HG02885 (cell line): ENCODE results near the gene NGDN.
"Not testable (repeated sequence)": the region's sequence is repeated elsewhere in the genome, so short reads cannot be mapped to it uniquely, and the experiment has no call there.

Experiments used
- ATAC-seq: cut with Tn5 transposase; IDR thresholded peaks from one replicate; pipeline ENCODE4 v1.9.1; 2021; ENCODE audit warnings: mild to moderate bottlenecking; ENCODE audit not compliant: unreplicated experiment, poor library complexity

The NGDN gene, protein sequence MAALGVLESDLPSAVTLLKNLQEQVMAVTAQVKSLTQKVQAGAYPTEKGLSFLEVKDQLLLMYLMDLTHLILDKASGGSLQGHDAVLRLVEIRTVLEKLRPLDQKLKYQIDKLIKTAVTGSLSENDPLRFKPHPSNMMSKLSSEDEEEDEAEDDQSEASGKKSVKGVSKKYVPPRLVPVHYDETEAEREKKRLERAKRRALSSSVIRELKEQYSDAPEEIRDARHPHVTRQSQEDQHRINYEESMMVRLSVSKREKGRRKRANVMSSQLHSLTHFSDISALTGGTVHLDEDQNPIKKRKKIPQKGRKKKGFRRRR

DNA sequence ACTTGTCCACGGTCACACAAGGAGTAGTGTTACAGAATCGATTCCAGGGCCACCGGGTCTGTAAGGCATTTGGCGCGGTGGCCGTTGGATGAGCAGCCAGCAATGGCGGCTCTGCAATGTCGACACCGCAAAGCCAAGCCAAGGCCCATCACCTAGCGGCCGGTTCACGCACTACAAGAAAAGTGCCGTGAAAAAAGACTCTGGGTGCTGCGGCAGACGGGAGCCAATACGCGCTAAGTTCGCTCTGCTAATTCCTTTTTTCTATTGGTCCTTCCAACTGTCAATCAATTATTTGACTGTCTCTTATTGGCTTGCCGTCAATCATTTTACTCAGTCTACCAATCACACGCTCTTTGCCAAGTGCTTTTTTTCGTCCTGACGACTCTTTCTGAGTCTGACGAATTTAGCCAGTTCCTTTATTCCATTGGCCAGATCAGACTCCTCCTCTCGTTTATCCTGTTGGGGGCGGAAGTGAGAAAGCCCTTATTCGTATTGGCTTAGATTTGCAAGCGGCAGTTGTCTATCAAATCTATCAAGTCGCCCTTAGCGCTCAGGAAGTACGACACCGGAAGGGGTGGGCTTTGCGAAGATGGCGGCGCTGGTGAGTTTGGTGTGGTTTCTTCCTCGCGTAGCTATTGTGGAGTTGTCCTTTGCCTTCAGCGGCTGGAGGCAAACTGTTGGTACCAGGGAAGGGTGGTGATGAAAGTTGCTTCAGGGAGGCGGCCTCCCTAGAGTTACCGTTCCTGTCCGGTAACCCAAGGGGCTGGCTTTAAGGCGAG is at the start of gene NGDN:
Gene NGDN (plus strand): TSS at position 577 of the 779 bp plus-strand sequence. CDS start 13 bp downstream, at position 590.
- peak; percentile 97 for ATAC-seq

DNA sequence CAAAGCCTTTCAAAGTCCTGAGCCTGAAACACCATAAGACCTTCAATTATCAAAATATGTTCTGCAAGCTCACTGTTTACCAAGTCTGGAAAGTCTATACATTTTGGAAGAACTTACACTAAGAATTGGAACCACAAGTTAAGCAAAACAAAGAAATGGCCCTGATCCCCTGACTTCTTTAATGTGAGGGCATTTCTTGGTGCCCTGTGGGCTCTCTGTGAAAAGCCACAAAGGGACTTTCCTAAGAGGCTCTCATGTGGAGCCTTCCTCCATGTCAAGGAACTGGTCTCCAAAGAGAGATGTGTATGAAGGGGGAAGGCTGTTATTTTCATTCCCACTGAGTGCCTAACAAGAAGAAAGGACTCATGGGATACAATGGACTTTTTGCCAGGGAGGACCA is 47.9 kb upstream of the NGDN start:
- no peak for ATAC-seq

DNA sequence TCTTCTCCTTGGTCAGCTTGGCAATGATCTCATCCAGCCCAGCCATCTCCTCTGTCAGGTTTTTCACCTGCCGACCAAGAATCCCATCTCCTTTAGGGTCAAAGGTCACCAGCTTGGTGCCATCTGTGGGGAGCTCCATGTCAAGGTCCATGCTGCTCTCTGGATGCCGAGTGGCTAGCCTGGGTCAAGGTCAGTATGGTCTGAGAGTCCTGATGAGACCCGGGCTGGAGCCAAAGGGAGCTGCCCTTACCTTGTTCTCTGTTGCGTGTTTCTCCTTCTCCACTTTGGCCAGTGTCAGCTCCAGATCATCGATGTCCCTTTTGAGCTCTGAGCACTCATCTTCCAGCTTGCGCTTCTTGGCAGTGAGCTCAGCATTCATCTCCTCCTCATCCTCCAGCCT is 45.8 kb upstream of the NGDN start:
- no peak for ATAC-seq

DNA sequence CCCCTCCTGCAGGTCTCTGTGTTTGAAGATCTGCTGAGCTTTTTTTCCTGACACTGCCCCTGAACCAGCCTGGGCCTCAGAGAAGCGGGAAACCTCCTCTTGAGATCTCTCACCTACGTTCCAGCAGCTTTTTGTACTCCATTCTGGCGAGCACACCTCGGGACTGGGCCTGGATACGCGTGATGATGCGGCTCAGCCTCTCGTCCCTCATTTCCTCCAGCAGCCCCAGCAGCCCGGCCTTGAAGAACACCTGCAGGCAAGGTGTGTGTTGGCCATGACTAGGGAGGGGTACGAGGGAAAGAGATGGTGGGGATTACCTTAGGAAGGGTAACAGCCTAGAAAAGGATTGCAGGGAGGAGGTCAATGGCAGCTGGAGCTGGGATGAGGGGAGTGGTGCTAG is 44.3 kb upstream of the NGDN start:
- no peak for ATAC-seq

DNA sequence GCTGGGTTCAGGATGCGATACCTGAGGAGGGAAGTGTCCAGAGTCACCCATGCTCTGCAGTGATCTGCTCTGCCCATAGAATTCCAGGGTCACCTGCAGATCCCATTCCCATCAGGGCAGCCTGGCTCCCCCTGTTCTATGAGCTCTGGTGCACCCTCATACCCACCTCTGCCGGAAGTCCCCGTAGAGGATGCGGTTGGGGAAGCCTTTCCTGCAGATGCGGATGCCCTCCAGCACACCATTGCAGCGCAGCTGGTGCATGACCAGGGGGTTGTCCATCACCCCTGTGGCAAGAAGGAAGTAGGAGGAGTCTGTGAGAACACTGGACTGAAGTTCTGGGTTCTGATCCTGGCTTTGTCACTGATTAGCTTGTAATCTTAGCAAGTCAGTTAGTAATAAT is 43.7 kb upstream of the NGDN start:
- ATAC-seq, result not testable (repeated sequence)

DNA sequence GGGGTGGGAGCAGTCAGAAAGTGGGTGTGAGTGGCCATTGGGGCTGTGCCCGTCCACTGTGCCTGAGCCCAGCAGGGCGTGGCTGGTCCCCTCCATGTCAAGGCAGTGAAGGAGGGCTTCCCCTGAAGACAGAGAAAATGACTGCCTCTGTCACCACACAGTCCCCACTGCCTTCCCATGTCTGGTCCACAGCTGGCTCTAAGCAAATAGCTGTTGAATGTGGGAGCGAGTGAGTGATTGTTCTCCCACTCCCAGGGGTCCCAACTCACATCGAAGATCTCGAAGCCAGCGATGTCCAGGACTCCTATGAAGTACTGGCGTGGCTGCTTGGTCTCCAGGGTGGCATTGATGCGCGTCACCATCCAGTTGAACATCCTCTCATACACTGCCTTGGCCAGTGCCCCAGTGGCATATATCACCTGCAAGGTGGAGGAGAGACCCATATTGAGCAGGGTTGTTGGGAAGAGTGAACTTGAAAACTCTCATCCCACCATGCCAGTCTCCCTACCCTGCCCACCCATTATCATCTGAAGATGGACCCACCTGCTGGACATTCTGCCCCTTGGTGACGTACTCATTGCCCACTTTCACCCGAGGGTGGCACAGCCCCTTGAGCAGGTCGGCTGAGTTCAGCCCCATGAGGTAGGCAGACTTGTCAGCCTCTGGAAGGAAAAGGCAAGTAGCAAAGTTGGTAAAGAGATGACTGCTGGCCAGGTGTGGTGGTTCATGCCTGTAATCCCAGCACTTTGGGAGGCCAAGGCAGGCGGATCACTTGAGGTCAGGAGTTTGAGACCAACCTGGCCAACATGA is 40.6 kb upstream of the NGDN start:
- no peak for ATAC-seq

DNA sequence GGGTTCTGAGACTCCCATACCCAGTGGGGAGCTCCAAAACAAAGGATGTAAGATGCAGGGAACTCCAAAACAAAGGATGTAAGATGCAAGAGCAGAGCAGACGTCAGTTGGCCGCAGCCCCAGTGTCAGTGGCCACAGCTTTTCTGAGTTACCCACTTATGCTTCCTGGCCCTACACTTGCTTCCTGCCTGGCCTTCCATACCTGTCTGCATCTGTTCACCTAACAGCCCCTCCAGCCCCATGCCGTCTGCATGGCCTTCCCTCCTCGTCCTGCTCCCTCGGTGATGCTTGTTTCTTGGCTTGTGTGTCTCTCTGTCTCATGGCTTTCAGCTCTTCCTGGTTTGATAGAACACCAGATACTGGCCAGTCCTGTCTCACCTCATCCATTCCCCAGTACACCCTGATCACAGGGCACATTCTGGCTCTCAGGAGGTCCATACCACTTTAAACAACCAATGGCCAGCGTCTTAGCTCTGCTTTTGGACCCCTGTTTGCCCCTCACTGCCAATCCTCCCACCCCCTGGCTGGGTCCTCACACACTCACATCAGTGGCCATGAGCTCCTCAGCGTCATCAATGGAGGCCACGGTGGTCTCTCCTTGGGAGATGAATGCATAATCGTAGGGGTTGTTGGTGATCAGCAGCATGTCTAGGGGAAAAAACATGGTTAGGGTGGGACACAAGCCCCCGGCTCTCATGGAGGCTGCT is 39.3 kb upstream of the NGDN start:
- ATAC-seq, result no peak

DNA sequence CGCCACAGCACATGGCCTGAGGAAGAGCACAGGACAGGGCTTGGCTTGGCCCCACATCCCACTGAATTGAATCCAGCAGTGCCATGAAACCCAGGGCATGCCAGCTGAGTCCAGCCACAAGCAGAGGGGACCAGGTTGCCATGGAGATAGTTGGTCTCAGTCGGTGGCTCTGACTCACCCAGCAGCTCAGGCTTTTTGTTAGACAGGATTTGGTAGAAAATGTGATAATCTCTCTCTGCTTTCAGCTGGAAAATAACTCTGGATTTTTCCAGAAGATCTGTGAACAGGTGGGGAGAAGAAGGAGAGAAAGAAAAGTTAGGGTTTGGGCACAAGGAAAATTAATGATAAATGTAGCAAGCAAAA is 38.8 kb upstream of the NGDN start:
- ATAC-seq, result no peak

DNA sequence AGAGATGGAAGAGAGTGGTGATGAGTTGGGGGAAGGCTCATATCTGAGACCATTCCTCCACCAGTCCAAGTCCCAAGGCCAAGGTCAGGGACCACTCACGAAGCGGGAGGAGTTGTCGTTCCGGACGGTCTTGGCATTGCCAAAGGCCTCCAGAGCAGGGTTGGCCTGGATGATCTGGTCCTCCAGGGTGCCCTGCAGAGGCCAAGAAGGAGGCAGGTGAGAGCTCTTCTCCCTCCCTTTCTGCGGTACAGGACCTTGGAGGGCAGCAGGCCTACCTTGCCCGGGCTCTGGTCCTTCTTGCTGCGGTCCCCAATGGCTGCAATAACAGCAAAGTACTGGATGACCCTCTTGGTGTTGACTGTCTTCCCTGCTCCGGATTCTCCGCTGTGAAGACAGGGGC is 38.0 kb upstream of the NGDN start:
- ATAC-seq, result no peak

DNA sequence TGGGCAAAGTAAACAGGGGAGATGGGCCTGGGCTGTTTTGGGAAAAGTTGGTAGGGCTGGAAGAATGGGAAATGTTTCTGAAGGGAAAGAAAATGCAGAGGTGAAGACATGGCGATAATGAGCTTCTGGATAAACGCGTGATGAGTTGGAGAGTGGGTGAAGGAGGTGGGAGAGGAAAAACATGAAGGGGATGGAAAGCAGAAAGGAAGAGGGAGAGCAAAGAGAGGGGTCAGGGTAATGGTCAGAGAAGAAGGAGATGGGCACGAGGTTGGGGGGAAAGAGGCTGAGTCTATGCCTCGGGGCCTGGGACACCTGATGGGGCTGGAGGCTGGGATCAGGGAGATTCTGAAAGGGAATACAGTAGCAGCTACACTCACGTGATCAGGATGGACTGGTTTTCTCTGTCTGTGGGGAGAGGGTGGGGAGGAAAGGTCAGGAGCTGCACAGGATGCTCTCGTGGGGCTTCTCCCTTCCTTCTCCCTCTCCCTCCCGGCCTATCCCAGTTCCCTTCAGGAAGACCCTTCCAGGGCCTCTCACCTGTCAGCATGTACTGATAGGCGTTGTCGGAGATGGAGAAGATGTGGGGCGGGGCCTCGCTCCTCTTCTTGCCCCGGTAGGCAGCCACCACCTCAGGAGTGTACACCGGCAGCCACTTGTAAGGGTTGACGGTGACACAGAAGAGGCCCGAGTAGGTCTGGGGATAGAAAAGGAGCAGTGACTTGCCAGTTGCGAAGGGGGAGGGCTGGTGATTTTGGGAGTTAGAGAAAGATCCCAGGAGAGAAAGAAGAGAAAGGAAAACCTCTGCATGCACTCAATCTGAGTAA is 37.2 kb upstream of the NGDN start:
- no peak for ATAC-seq

DNA sequence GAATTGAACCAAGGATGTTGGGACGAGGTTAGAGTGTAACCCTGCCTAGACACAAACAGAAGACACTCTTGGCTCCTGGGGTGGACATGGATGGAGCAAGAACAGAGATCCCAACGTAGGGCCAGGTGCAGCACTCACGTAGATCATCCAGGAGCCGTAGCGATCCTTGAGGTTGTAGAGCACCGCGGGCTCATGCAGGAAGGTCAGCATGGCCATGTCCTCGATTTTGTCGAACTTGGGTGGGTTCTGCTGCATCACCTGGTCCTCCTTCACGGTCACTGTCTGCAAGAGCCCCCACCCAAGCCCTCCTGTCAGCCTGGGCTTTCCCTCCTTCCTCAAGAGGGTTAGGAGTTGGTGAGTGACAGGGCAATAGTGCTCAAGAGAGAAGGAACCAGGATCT is 36.6 kb upstream of the NGDN start:
- no peak for ATAC-seq

DNA sequence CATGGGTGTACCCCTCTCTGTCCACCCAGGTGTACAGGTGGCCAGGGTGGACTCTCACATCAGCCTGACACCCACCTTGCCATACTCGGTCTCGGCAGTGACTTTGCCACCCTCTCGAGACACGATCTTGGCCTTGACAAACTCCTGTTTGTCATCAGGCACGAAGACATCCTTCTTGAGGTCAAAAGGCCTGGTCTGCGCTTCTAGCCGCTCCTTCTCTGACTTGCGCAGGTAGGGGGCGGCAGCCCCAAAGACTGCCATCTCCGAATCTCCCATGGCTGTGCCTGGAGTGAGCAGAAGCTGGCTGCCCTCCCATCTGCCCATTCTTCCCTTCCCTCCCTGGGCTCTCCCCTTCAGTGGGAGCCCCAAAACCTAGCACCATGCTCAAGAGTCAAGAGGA is 36.0 kb upstream of the NGDN start:
- no peak for ATAC-seq

DNA sequence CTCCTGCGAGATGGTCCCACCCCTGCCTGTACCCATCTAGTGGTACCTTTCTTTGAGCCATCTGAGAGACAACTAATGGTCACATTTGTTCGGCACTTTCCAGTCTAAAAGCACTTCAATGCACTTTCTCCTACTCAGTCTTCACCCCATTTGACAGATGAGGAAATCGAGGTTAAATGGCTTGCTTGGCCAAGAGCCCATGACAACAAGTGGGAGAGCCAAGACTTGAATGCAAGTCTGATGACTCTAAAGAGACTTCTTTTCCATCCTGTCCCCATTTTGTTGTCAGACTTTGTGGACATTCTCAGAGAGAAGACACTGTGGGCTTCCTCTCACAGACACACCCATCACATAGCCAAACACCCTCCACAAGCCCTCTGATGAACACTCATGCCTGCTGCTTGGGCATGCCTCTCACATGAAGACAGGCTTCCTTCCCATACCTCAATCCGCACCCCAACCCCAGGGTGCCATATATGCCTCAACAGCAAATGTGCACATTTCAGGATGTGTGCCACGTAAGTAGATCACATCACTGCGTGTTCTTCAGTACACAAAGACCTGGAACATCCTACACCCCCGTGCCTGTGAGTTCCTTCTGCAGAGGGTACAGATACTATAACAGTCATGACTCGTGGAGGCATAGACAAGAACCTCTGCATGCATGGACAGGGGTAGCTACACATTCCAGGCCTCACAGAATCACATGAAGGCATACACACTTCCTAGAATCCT is 34.8 kb upstream of the NGDN start:
- ATAC-seq, result no peak

DNA sequence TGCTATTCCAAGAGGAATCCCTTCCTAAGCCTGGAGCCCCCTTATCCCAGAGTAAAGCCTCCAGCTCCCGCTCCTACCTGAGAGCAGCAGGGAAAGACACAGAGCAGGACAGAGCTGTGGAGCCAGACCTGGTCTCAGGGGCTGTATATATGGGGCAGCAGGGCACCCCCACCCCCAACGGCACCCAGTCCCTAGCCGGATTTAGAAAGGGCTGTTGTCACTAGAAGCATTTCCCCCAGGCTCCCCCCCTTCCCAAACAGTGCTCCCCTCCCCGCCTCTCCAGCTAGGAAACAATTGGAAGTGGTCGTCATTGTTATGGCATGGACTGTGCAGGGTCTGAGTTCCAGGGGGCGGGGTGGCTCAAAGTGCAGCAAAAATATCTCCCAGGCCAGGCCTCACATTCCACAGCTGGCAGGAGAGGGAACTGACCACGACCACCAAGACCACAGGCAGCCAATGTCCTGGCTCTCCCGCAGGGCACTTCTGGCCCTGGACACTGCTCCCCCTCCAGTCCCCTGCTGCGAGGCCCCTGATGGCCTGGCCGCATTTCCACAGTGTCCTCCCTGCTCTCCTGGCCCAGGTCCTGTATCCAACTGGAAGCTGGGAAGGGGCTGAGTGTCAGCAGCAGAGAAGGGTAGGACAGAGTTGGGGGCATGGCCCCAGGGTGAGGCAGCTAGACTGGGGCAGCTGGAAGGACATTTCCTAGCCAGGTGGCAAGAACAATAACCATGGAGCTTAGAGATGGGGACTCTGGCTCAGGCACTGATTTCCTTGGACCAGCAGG is 33.8 kb upstream of the NGDN start, which contains the start of gene MYH7:
Gene MYH7 (minus strand): TSS at position 118 of the 784 bp plus-strand sequence. CDS start 1,928 bp downstream, outside the sequence.
- no peak for ATAC-seq

DNA sequence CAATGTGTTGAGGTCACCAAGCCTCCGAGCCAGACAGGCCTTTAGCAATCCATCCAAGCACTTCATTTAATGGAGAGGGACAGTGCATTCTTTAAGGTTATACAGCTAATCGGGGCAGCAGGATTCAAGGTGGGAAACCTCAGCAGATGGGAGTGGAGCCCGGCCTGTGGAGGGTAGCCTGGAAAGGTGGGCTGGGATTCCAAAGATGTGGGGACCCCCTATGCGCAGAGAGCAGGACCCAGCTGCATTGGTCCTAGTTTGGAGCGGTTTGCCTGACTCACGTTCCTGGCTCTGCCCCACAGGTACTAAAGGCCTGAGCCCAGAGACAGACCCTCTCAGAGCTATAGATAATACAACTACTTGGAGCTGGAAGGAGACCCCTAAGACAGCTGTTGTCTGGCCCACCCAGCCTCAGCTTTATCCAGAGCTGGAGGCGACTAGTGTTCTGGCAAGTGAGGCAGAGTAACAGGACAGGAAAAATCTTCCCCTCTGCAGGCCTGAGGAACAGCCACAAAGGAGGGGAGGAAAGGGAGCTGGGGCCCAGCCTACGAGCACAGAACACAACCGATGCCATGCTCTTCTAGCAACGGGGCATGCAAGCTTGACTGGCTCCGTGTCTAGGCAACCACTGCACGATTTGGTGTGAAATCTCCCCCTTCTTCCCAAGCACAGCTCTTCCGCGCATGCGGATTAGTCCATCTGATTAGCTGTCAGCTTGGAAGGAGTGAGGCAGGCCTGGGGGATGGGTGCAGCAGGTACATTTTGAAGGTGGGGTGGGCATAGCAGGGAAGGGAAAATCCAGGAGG is 33.0 kb upstream of the NGDN start:
- ATAC-seq, result no peak

DNA sequence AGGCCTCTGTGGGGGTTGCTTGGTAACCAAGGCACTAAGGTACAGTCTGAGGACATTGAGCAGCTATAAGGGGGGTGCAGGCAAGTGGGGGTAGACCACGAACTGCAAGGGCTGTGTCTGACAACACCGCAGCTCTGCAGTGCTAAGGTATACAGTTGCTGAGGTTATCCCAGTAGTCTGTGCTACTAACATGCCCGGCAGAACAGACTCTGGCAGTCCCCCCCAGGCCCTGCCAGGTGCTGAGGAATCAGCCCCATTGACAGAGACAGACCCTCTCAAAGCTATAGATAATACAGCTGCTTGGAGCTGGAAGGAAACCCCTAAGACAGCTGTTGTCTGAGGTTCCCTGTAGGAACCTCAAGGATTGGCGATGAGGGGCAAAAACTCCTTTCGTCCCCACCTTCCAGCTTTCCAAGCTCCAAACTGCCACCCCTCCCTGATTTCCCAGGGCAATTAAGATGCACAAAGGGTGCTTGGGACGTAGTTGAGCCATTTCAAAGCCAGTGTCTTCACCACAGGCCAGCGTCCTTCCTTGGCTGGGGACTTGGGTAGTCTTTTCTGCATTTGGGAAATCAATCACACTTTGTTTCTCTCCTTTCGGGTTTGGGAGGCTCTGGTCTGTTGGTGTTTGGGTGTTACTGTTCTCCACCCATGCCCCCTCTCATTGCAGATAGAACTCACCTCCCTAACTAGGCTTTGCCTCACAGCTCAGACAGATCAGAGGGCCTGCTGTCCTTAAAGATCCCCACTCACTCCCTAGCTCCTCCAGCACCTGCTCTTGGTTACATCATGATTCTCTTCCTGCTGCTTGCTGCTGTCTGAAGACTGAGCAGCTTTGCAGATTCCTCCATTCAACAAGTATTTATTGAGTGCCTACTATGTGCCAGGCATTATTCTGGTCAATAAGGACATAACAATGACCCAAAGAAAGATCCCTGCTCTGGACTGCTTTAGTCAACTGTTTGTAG is 32.1 kb upstream of the NGDN start:
- ATAC-seq, result no peak
